Measurements from ENCODE around the gene TAF4. TPM values are rescaled to one million over a fixed set of nuclear protein-coding genes. Genes with fewer than 3 reads are reported as not detected.
A peak's percentile ranks its signal among the peaks of the same experiment; 100 is the strongest.

The TAF4 gene
- total and polyA plus RNA-seq, 2 of the 13 experiments (the other 11 are each of a cell fraction or from before 2014, with no cell fraction given): 5.9 to 12.0 TPM

GRCh38 chr20:61966492-61967244 lies 99.0 kb downstream of the TAF4 start (continued):
- TF ChIP-seq ZNF263 (CRISPR knock-in tag; IDR thresholded peaks at IDR 0.05) (peak; percentile 32; the same call in 1 of the 2 replicates), KLF12 (CRISPR knock-in tag; IDR thresholded peaks at IDR 0.05; ENCODE audit: borderline replicate concordance) (no peak), ETS1 (CRISPR knock-in tag; IDR thresholded peaks at IDR 0.05) (no peak), DNMT1 (CRISPR knock-in tag; IDR thresholded peaks at IDR 0.05) (no peak), ASH2L (IDR thresholded peaks at IDR 0.05; ENCODE audit: insufficient read length, low read depth, low read length) (no peak), ZNF317 (CRISPR knock-in tag; IDR thresholded peaks at IDR 0.05) (no peak), ZNF607 (CRISPR knock-in tag; IDR thresholded peaks at IDR 0.05; ENCODE audit: borderline replicate concordance) (no peak), REST (IDR thresholded peaks at IDR 0.05; ENCODE audit: borderline replicate concordance in 1 of 2, low read depth in 1 of 2, low read length in 2 of 2) (no peak), ZNF713 (CRISPR knock-in tag; IDR thresholded peaks at IDR 0.05) (no peak), CTCF (CRISPR knock-in tag; IDR thresholded peaks at IDR 0.05) (0 out of 2 replicates have a peak, but pooled peaks have one; percentile 7), DNMT3B (CRISPR knock-in tag; conservative IDR thresholded peaks at IDR 0.05) (no peak), MTA3 (CRISPR knock-in tag; IDR thresholded peaks at IDR 0.05) (no peak), ZSCAN12 (CRISPR knock-in tag; IDR thresholded peaks at IDR 0.05) (no peak), GPN1 (CRISPR knock-in tag; IDR thresholded peaks at IDR 0.05; ENCODE audit: borderline replicate concordance) (no peak), UBTF (CRISPR knock-in tag; IDR thresholded peaks at IDR 0.05) (no peak), RFX1 (IDR thresholded peaks at IDR 0.05) (no peak), ZNF281 (CRISPR knock-in tag; IDR thresholded peaks at IDR 0.05; ENCODE audit: borderline replicate concordance) (0 out of 2 replicates have a peak, but pooled peaks have one; percentile 8)

Data from HepG2 (cell line).